Measurements from ENCODE around the gene BIN1.

Gene BIN1

GRCh38 chr2:127080938-127081755 lies 25.8 kb downstream of the BIN1 start:
- H3K36me3 ChIP-seq (ENCODE audit: control insufficient read depth in 2 of 2, insufficient read depth in 2 of 2, low read length in 2 of 2), result no peaks in the 10 kb centered on the region
- H3K9me3 ChIP-seq (ENCODE audit: control insufficient read depth in 2 of 2, low read length in 2 of 2), result no peaks in the 10 kb centered on the region
- no peak overlapping the region for H3K4me3 ChIP-seq (ENCODE audit: low read length in 2 of 2)
- no peak overlapping the region for H3K27ac ChIP-seq (ENCODE audit: low read length)
- no peaks in the 10 kb centered on the region for H3K27me3 ChIP-seq (ENCODE audit: control insufficient read depth in 1 of 2, insufficient read depth in 2 of 2, low read length in 2 of 2)
- H3K4me1 ChIP-seq (ENCODE audit: control insufficient read depth, insufficient read depth, low read length), result peaks cover 70% of the 10 kb centered on the region
- H3K9ac ChIP-seq (ENCODE audit: low read length in 2 of 2), result no peak overlapping the region

GRCh38 chr2:127080226-127080937 lies 26.6 kb downstream of the BIN1 start:
- Histone ChIP-seq H3K9ac (ENCODE audit: low read length in 2 of 2) (no peak overlapping the region), H3K4me1 (ENCODE audit: control insufficient read depth, insufficient read depth, low read length) (peaks cover 67% of the 10 kb centered on the region), H3K27me3 (ENCODE audit: control insufficient read depth in 1 of 2, insufficient read depth in 2 of 2, low read length in 2 of 2) (no peaks in the 10 kb centered on the region), H3K36me3 (ENCODE audit: control insufficient read depth in 2 of 2, insufficient read depth in 2 of 2, low read length in 2 of 2) (no peaks in the 10 kb centered on the region), H3K9me3 (ENCODE audit: control insufficient read depth in 2 of 2, low read length in 2 of 2) (no peaks in the 10 kb centered on the region), H3K4me3 (ENCODE audit: low read length in 2 of 2) (no peak overlapping the region), H3K27ac (ENCODE audit: low read length) (no peak overlapping the region)

- H3K27me3 ChIP-seq (ENCODE audit: control insufficient read depth in 1 of 2, insufficient read depth in 2 of 2, low read length in 2 of 2), result no peaks in the 10 kb centered on the region
- no peak overlapping the region for H3K27ac ChIP-seq (ENCODE audit: low read length)
- H3K4me1 ChIP-seq (ENCODE audit: control insufficient read depth, insufficient read depth, low read length), result peaks cover 58% of the 10 kb centered on the region
- H3K4me3 ChIP-seq (ENCODE audit: low read length in 2 of 2), result no peak overlapping the region
- H3K36me3 ChIP-seq (ENCODE audit: control insufficient read depth in 2 of 2, insufficient read depth in 2 of 2, low read length in 2 of 2), result no peaks in the 10 kb centered on the region
- H3K9me3 ChIP-seq (ENCODE audit: control insufficient read depth in 2 of 2, low read length in 2 of 2), result no peaks in the 10 kb centered on the region
- no peak overlapping the region for H3K9ac ChIP-seq (ENCODE audit: low read length in 2 of 2)
Observed at GRCh38 chr2:127079358-127079920, 27.5 kb downstream of the BIN1 start.

- H3K4me1 ChIP-seq (ENCODE audit: control insufficient read depth, insufficient read depth, low read length), result peaks cover 52% of the 10 kb centered on the region
- H3K27ac ChIP-seq (ENCODE audit: low read length), result no peak overlapping the region
- H3K4me3 ChIP-seq (ENCODE audit: low read length in 2 of 2), result no peak overlapping the region
- H3K9me3 ChIP-seq (ENCODE audit: control insufficient read depth in 2 of 2, low read length in 2 of 2), result no peaks in the 10 kb centered on the region
- H3K36me3 ChIP-seq (ENCODE audit: control insufficient read depth in 2 of 2, insufficient read depth in 2 of 2, low read length in 2 of 2), result no peaks in the 10 kb centered on the region
- H3K27me3 ChIP-seq (ENCODE audit: control insufficient read depth in 1 of 2, insufficient read depth in 2 of 2, low read length in 2 of 2), result no peaks in the 10 kb centered on the region
- H3K9ac ChIP-seq (ENCODE audit: low read length in 2 of 2), result no peak overlapping the region
Observed at GRCh38 chr2:127078666-127079270, 28.2 kb downstream of the BIN1 start.

- Histone ChIP-seq H3K36me3 (ENCODE audit: control insufficient read depth in 2 of 2, insufficient read depth in 2 of 2, low read length in 2 of 2) (no peaks in the 10 kb centered on the region), H3K9me3 (ENCODE audit: control insufficient read depth in 2 of 2, low read length in 2 of 2) (no peaks in the 10 kb centered on the region), H3K4me3 (ENCODE audit: low read length in 2 of 2) (no peak overlapping the region), H3K27me3 (ENCODE audit: control insufficient read depth in 1 of 2, insufficient read depth in 2 of 2, low read length in 2 of 2) (no peaks in the 10 kb centered on the region), H3K27ac (ENCODE audit: low read length) (no peak overlapping the region), H3K9ac (ENCODE audit: low read length in 2 of 2) (no peak overlapping the region), H3K4me1 (ENCODE audit: control insufficient read depth, insufficient read depth, low read length) (peaks cover 44% of the 10 kb centered on the region)
Observed at GRCh38 chr2:127078028-127078427, 28.9 kb downstream of the BIN1 start.

GRCh38 chr2:127076924-127077323 lies 30.0 kb downstream of the BIN1 start:
- no peak overlapping the region for H3K9ac ChIP-seq (ENCODE audit: low read length in 2 of 2)
- H3K27ac ChIP-seq (ENCODE audit: low read length), result no peak overlapping the region
- no peak overlapping the region for H3K4me3 ChIP-seq (ENCODE audit: low read length in 2 of 2)
- no peaks in the 10 kb centered on the region for H3K9me3 ChIP-seq (ENCODE audit: control insufficient read depth in 2 of 2, low read length in 2 of 2)
- peaks cover 37% of the 10 kb centered on the region for H3K4me1 ChIP-seq (ENCODE audit: control insufficient read depth, insufficient read depth, low read length)
- no peaks in the 10 kb centered on the region for H3K27me3 ChIP-seq (ENCODE audit: control insufficient read depth in 1 of 2, insufficient read depth in 2 of 2, low read length in 2 of 2)
- H3K36me3 ChIP-seq (ENCODE audit: control insufficient read depth in 2 of 2, insufficient read depth in 2 of 2, low read length in 2 of 2), result peaks cover 0 to 2% of the 10 kb centered on the region in 2 donors

GRCh38 chr2:127076290-127076689 lies 30.7 kb downstream of the BIN1 start:
- Histone ChIP-seq H3K9me3 (ENCODE audit: control insufficient read depth in 2 of 2, low read length in 2 of 2) (no peaks in the 10 kb centered on the region), H3K4me3 (ENCODE audit: low read length in 2 of 2) (no peak overlapping the region), H3K36me3 (ENCODE audit: control insufficient read depth in 2 of 2, insufficient read depth in 2 of 2, low read length in 2 of 2) (peaks cover 0 to 2% of the 10 kb centered on the region in 2 donors), H3K27ac (ENCODE audit: low read length) (no peak overlapping the region), H3K27me3 (ENCODE audit: control insufficient read depth in 1 of 2, insufficient read depth in 2 of 2, low read length in 2 of 2) (no peaks in the 10 kb centered on the region), H3K4me1 (ENCODE audit: control insufficient read depth, insufficient read depth, low read length) (peaks cover 31% of the 10 kb centered on the region), H3K9ac (ENCODE audit: low read length in 2 of 2) (no peak overlapping the region)

- no peak overlapping the region for H3K4me3 ChIP-seq (ENCODE audit: low read length in 2 of 2)
- H3K36me3 ChIP-seq (ENCODE audit: control insufficient read depth in 2 of 2, insufficient read depth in 2 of 2, low read length in 2 of 2), result peaks cover 0 to 2% of the 10 kb centered on the region in 2 donors
- H3K27ac ChIP-seq (ENCODE audit: low read length), result no peak overlapping the region
- H3K9ac ChIP-seq (ENCODE audit: low read length in 2 of 2), result no peak overlapping the region
- peaks cover 27% of the 10 kb centered on the region for H3K4me1 ChIP-seq (ENCODE audit: control insufficient read depth, insufficient read depth, low read length)
- H3K9me3 ChIP-seq (ENCODE audit: control insufficient read depth in 2 of 2, low read length in 2 of 2), result no peaks in the 10 kb centered on the region
- H3K27me3 ChIP-seq (ENCODE audit: control insufficient read depth in 1 of 2, insufficient read depth in 2 of 2, low read length in 2 of 2), result no peaks in the 10 kb centered on the region
Observed at GRCh38 chr2:127075821-127076220, 31.1 kb downstream of the BIN1 start.

GRCh38 chr2:127074936-127075335 lies 32.0 kb downstream of the BIN1 start:
- Histone ChIP-seq H3K4me1 (ENCODE audit: control insufficient read depth, insufficient read depth, low read length) (peaks cover 22% of the 10 kb centered on the region), H3K4me3 (ENCODE audit: low read length in 2 of 2) (no peak overlapping the region), H3K36me3 (ENCODE audit: control insufficient read depth in 2 of 2, insufficient read depth in 2 of 2, low read length in 2 of 2) (peaks cover 4 to 6% of the 10 kb centered on the region in 2 donors), H3K27ac (ENCODE audit: low read length) (no peak overlapping the region), H3K9ac (ENCODE audit: low read length in 2 of 2) (no peak overlapping the region), H3K27me3 (ENCODE audit: control insufficient read depth in 1 of 2, insufficient read depth in 2 of 2, low read length in 2 of 2) (no peaks in the 10 kb centered on the region), H3K9me3 (ENCODE audit: control insufficient read depth in 2 of 2, low read length in 2 of 2) (no peaks in the 10 kb centered on the region)

- Histone ChIP-seq H3K9me3 (ENCODE audit: control insufficient read depth in 2 of 2, low read length in 2 of 2) (no peaks in the 10 kb centered on the region), H3K27me3 (ENCODE audit: control insufficient read depth in 1 of 2, insufficient read depth in 2 of 2, low read length in 2 of 2) (no peaks in the 10 kb centered on the region), H3K27ac (ENCODE audit: low read length) (no peak overlapping the region), H3K4me1 (ENCODE audit: control insufficient read depth, insufficient read depth, low read length) (peaks cover 19% of the 10 kb centered on the region), H3K4me3 (ENCODE audit: low read length in 2 of 2) (no peak overlapping the region), H3K9ac (ENCODE audit: low read length in 2 of 2) (no peak overlapping the region), H3K36me3 (ENCODE audit: control insufficient read depth in 2 of 2, insufficient read depth in 2 of 2, low read length in 2 of 2) (peaks cover 7 to 10% of the 10 kb centered on the region in 2 donors)
Observed at GRCh38 chr2:127074358-127074757, 32.6 kb downstream of the BIN1 start.
